Thoracic aorta (tissue), 2 donors: ENCODE results near the gene HTR4. TPM values are rescaled to one million over a fixed set of nuclear protein-coding genes. Genes with fewer than 3 reads are reported as not detected.

Experiments
- ATAC-seq: fragments of 150-250 bp; one replicate; pipeline ENCODE4 v1.8.0; 2017; ENCODE audit warnings: low read depth; ENCODE audit not compliant: insufficient number of reproducible peaks, low FRiP score
- DNase-seq: peaks from one replicate; pipeline ENCODE4 v3.0.0-alpha.2; 2020; ENCODE audit warnings: low spot score
- H3K27ac ChIP-seq, 2 donors: fragments of 200-600 bp; sonication (generic); 1 replicate in 1 of 2; 2 replicates in 1 of 2; pipeline ENCODE4 v1.5.1; 2016; ENCODE audit warnings: mild to moderate bottlenecking in 2 of 2, moderate library complexity in 2 of 2
- H3K27me3 ChIP-seq: fragments of 200-600 bp; sonication (generic); replicated peaks from 2 replicates; pipeline ENCODE4 v1.6.0; 2016; ENCODE audit warnings: mild to moderate bottlenecking; ENCODE audit not compliant: insufficient read depth
- H3K36me3 ChIP-seq: fragments of 200-600 bp; sonication (generic); one replicate; pipeline ENCODE4 v1.5.1; 2016
- H3K4me1 ChIP-seq, 2 donors: fragments of 200-600 bp; sonication (generic); 1 replicate in 1 of 2; 2 replicates in 1 of 2; pipeline versions ENCODE4 v1.5.1 to v1.6.0; 2016; ENCODE audit warnings: low read depth in 2 of 2, mild to moderate bottlenecking in 1 of 2; ENCODE audit not compliant: control insufficient read depth in 1 of 2
- H3K4me3 ChIP-seq: fragments of 200-600 bp; sonication (generic); 2 replicates; pipeline ENCODE4 v1.5.1; 2016; ENCODE audit warnings: mild to moderate bottlenecking
- H3K9me3 ChIP-seq: fragments of 200-600 bp; sonication (generic); 2 replicates; pipeline ENCODE4 v1.5.1; 2016
- total RNA-seq, 2 donors: library from RNA; depleted of rRNA; stranded (reverse); fragments of >200 nt; gene quantifications; one replicate each; pipeline versions ENCODE4 v1.1.0 to v1.2.3, GENCODE V29; 2016
- TF ChIP-seq, protein P1 (sequence below): fragments of 200-600 bp; sonication (generic); IDR thresholded peaks from one replicate; pipeline ENCODE4 v1.5.1; 2019; ENCODE audit warnings: antibody characterized with exemption

Gene HTR4
- total RNA-seq, 2 donors from 2014 or later = 3.9 to 7.8 TPM

DNA sequence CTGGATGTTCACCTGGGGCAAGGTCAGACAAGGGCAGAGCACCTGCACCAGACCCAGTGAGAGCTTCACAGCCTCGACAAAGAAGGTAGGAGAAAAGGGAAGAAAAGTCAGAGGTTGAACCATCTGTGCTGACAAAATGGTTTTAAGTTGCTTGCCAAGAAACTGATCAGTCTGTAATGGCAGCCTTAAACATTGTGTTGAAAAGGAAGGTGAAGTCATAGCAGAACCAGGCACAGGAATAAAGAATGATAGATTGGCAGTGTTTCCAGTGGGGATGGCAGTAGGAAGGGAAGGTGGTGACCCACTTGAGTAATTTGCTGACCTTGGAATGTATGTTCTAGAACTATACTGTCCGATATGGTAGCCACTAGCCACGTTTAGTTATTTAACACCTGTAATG, 34.2 kb downstream of the HTR4 start:
- ATAC-seq = peak; percentile 40
- H3K27ac ChIP-seq = peak overlapping the region; percentile 21 to 31

DNA sequence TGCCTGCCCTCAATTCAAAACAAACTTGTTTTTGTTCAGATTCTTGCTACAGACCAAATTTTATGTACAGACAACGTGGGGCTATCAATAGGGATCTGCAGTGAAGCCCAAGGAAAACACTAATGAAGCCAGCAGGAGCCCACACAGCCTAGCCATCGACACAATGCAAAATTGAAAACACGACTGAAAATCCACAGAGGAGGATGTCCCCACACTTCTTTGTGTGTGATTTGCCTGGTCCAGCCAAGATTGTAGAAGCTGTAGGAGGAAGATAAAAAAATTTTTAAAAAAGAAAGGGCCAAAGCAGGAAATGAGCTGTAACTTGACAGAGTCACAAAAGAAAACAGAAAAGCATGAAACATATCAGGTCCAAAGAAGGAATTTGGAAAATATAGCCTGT, 34.8 kb downstream of the HTR4 start:
- Histone ChIP-seq H3K4me1 (peaks cover 7 to 28% of the 10 kb centered on the region in 2 donors), H3K4me3 (peak overlapping the region; percentile 29), H3K27me3 (no peaks in the 10 kb centered on the region), H3K9me3 (no peaks in the 10 kb centered on the region), H3K27ac (peak overlapping the region; percentile 21 to 31), H3K36me3 (no peaks in the 10 kb centered on the region)
- ATAC-seq = no peak
- DNase-seq = no peak
- TF ChIP-seq, protein P1, sequence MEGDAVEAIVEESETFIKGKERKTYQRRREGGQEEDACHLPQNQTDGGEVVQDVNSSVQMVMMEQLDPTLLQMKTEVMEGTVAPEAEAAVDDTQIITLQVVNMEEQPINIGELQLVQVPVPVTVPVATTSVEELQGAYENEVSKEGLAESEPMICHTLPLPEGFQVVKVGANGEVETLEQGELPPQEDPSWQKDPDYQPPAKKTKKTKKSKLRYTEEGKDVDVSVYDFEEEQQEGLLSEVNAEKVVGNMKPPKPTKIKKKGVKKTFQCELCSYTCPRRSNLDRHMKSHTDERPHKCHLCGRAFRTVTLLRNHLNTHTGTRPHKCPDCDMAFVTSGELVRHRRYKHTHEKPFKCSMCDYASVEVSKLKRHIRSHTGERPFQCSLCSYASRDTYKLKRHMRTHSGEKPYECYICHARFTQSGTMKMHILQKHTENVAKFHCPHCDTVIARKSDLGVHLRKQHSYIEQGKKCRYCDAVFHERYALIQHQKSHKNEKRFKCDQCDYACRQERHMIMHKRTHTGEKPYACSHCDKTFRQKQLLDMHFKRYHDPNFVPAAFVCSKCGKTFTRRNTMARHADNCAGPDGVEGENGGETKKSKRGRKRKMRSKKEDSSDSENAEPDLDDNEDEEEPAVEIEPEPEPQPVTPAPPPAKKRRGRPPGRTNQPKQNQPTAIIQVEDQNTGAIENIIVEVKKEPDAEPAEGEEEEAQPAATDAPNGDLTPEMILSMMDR = no peak

More for the DNA sequence above, 34.2 kb downstream of the HTR4 start:
- H3K4me1 ChIP-seq = peaks cover 7 to 28% of the 10 kb centered on the region in 2 donors
- no peaks in the 10 kb centered on the region for H3K36me3 ChIP-seq
- H3K27me3 ChIP-seq = no peaks in the 10 kb centered on the region
- H3K4me3 ChIP-seq = peak overlapping the region; percentile 29
- TF ChIP-seq, protein P1 = no peak
- H3K9me3 ChIP-seq = no peaks in the 10 kb centered on the region
- no peak for DNase-seq

DNA sequence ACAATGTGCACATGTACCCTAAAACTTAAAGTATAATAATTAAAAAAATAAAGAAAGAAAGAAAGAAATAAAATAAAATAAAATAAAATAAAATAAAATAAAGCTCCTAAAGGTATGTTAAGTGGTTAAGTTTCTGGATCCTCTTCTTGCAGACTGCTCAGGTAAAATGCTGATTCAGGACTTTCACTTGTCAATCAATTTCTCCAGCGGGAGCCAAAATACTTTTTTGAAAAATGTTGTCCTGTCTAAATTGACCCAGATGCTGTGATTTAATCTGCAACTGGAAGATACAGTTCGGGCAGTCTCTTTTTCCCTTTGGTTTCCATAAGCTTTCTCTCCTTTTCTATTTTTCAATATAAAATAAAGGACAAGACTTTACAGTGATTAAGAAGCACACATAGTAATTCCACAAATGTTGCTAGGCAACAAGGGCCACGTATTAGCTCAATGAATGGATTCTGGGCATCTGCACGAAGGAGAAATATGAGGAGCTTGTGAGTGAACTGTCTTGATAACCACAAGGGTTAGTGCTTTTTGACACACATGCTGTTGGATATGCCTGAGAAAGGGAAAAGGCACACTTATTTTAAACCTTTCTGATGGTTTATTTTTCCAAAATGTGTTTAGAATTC, 38.6 kb downstream of the HTR4 start:
- TF ChIP-seq, protein P1 = no peak
- no peak for DNase-seq
- H3K9me3 ChIP-seq = no peaks in the 10 kb centered on the region
- no peaks in the 10 kb centered on the region for H3K36me3 ChIP-seq
- H3K27ac ChIP-seq = no peak overlapping the region
- H3K4me3 ChIP-seq = no peak overlapping the region
- no peaks in the 10 kb centered on the region for H3K27me3 ChIP-seq
- H3K4me1 ChIP-seq = peaks cover 7 to 18% of the 10 kb centered on the region in 2 donors
- no peak for ATAC-seq

DNA sequence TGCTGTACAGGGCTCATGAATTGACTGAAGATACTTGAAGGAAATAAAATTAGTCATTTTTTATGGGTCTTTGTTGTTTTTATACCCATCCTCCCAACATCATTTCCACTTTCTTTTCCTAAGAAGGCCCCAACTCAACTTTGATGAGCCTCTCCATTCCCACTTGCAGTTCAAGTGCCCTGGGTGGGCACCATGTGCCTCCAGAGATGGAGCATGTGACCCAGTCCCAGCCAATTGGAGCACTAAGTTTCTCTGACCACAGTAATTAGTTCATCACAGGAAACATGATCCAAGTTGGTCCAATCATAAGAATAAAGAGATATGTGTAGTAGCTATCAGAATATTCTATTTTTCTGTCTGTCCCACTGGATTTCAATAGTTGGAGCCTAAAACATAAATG, 46.9 kb downstream of the HTR4 start:
- ATAC-seq (no peak), DNase-seq (no peak)
- no peak overlapping the region for H3K27ac ChIP-seq
- TF ChIP-seq, protein P1 = no peak
- no peaks in the 10 kb centered on the region for H3K36me3 ChIP-seq
- H3K4me3 ChIP-seq = no peak overlapping the region
- H3K27me3 ChIP-seq = no peaks in the 10 kb centered on the region
- H3K4me1 ChIP-seq = no peaks in the 10 kb centered on the region
- H3K9me3 ChIP-seq = no peaks in the 10 kb centered on the region

- DNase-seq (no peak), ATAC-seq (no peak)
- TF ChIP-seq, protein P1 = no peak
Observed at GRCh38 chr5:148606296-148606695, 48.0 kb downstream of the HTR4 start.

More at GRCh38 chr5:148606296-148606695, 48.0 kb downstream of the HTR4 start:
- Histone ChIP-seq H3K27ac (no peak overlapping the region), H3K4me3 (no peak overlapping the region), H3K27me3 (no peaks in the 10 kb centered on the region), H3K4me1 (no peaks in the 10 kb centered on the region), H3K36me3 (no peaks in the 10 kb centered on the region), H3K9me3 (no peaks in the 10 kb centered on the region)
